ENCODE measurements around the gene ARHGEF3.

Gene ARHGEF3

GRCh38 chr3:56801662-56802377 lies at the start of gene ARHGEF3:
Gene ARHGEF3 (minus strand): TSS chr3:56801949. CDS start chr3:56801798, 151 bp downstream.
- peak; percentile 94 for DNase-seq

GRCh38 chr3:56849698-56850097 lies 47.9 kb upstream of the ARHGEF3 start:
- no peak for DNase-seq

- no peak for DNase-seq
Observed at GRCh38 chr3:56845505-56845904, 43.8 kb upstream of the ARHGEF3 start.

- no peak for DNase-seq
Observed at GRCh38 chr3:56844536-56844935, 42.8 kb upstream of the ARHGEF3 start.

- DNase-seq: peak; percentile 95
Observed at GRCh38 chr3:56839784-56840715, 38.3 kb upstream of the ARHGEF3 start.

GRCh38 chr3:56838448-56838847 lies 36.7 kb upstream of the ARHGEF3 start:
- no peak for DNase-seq

- no peak for DNase-seq
Observed at GRCh38 chr3:56837196-56837955, 35.6 kb upstream of the ARHGEF3 start.

- no peak for DNase-seq
Observed at GRCh38 chr3:56836276-56837163, 34.8 kb upstream of the ARHGEF3 start.

- DNase-seq: no peak
Observed at GRCh38 chr3:56835650-56836227, 34.0 kb upstream of the ARHGEF3 start.

GRCh38 chr3:56833536-56833935 lies 31.8 kb upstream of the ARHGEF3 start:
- no peak for DNase-seq

GRCh38 chr3:56833022-56833421 lies 31.3 kb upstream of the ARHGEF3 start:
- no peak for DNase-seq

GRCh38 chr3:56831572-56831971 lies 29.8 kb upstream of the ARHGEF3 start:
- DNase-seq: no peak

GRCh38 chr3:56830884-56831283 lies 29.1 kb upstream of the ARHGEF3 start:
- DNase-seq: no peak

- no peak for DNase-seq
Observed at GRCh38 chr3:56829533-56829932, 27.8 kb upstream of the ARHGEF3 start.

GRCh38 chr3:56826831-56827722 lies 25.3 kb upstream of the ARHGEF3 start:
- no peak for DNase-seq

GRCh38 chr3:56825567-56826438 lies 24.1 kb upstream of the ARHGEF3 start:
- DNase-seq: no peak

GRCh38 chr3:56823984-56824703 lies 22.4 kb upstream of the ARHGEF3 start:
- no peak for DNase-seq

GRCh38 chr3:56823421-56823926 lies 21.7 kb upstream of the ARHGEF3 start:
- no peak for DNase-seq

- no peak for DNase-seq
Observed at GRCh38 chr3:56822501-56822900, 20.8 kb upstream of the ARHGEF3 start.
